GM06990 (cell line): Measurements from ENCODE around the gene PGAM4.

Source experiments
- DNase-seq: peaks from one replicate; pipeline ENCODE4 v3.0.0-alpha.2; 2011; ENCODE audit not compliant: insufficient read length; ENCODE audit errors: extremely low read depth
- H3K27me3 ChIP-seq: replicated peaks from 2 replicates; pipeline ENCODE4 v1.6.0; 2011; ENCODE audit warnings: low read length; ENCODE audit not compliant: control insufficient read depth, insufficient read depth
- H3K36me3 ChIP-seq: 2 replicates; pipeline ENCODE4 v1.5.1; 2011; ENCODE audit warnings: low read length; ENCODE audit not compliant: control insufficient read depth, insufficient read depth
- H3K4me3 ChIP-seq: replicated peaks from 2 replicates; pipeline ENCODE4 v1.5.1; 2011; ENCODE audit warnings: low read depth, mild to moderate bottlenecking, control low read depth, low read length
- CTCF ChIP-seq: IDR thresholded peaks from 2 replicates; pipeline ENCODE4 v1.5.1; 2011; ENCODE audit warnings: low read length, control low read depth, mild to moderate bottlenecking, inconsistent platforms; ENCODE audit not compliant: insufficient read depth, poor library complexity, severe bottlenecking

Gene PGAM4

GRCh38 chrX:77969538-77969937, at the start of gene PGAM4:
Gene PGAM4, minus strand, starts transcription at chrX:77969638. Its CDS starts 0 bp downstream, at chrX:77969638.
- Histone ChIP-seq H3K4me3 (no peak within 1 kb of the TSS), H3K27me3 (no peaks in the 10 kb centered on the region), H3K36me3 (no peaks in the 10 kb centered on the region)
- no peak for DNase-seq
- no peak for TF ChIP-seq CTCF

- DNase-seq, result no peak
- Histone ChIP-seq H3K36me3 (no peaks in the 10 kb centered on the region), H3K27me3 (no peaks in the 10 kb centered on the region), H3K4me3 (no peak overlapping the region)
- no peak for TF ChIP-seq CTCF
These were observed 42.4 kb upstream of the PGAM4 start for GRCh38 chrX:78011846-78012245.

- no peak for DNase-seq
- no peaks in the 10 kb centered on the region for H3K36me3 ChIP-seq
- no peaks in the 10 kb centered on the region for H3K27me3 ChIP-seq
- no peak for TF ChIP-seq CTCF
- H3K4me3 ChIP-seq, result no peak overlapping the region
These were observed 10.4 kb upstream of the PGAM4 start for GRCh38 chrX:77979870-77980269.

- TF ChIP-seq CTCF, result no peak
- DNase-seq, result no peak
- no peaks in the 10 kb centered on the region for H3K27me3 ChIP-seq
- no peak overlapping the region for H3K4me3 ChIP-seq
- H3K36me3 ChIP-seq, result no peaks in the 10 kb centered on the region
These were observed 8.1 kb upstream of the PGAM4 start for GRCh38 chrX:77977518-77977917.

- H3K27me3 ChIP-seq, result no peaks in the 10 kb centered on the region
- no peak for TF ChIP-seq CTCF
- DNase-seq, result no peak
- no peaks in the 10 kb centered on the region for H3K36me3 ChIP-seq
- H3K4me3 ChIP-seq, result no peak overlapping the region
These were observed 7.7 kb upstream of the PGAM4 start for GRCh38 chrX:77977095-77977494.

GRCh38 chrX:77975755-77976154, 6.3 kb upstream of the PGAM4 start:
- no peaks in the 10 kb centered on the region for H3K36me3 ChIP-seq
- H3K27me3 ChIP-seq, result no peaks in the 10 kb centered on the region
- TF ChIP-seq CTCF, result no peak
- DNase-seq, result no peak
- no peak overlapping the region for H3K4me3 ChIP-seq
